Muscle of back (tissue), 13 donors: ENCODE data around the gene F8A1. TPM values are rescaled to one million over a fixed set of nuclear protein-coding genes. Genes with fewer than 3 reads are reported as not detected.
"Not testable (repeated sequence)": the region's sequence is repeated elsewhere in the genome, so short reads cannot be mapped to it uniquely, and the experiment has no call there.

Experiments used
- DNase-seq, 3 donors: peaks; one replicate each; pipeline versions ENCODE4 v3.0.0 to v3.0.0-alpha.2; 2013
- long read RNA-seq, 9 donors: transcript quantifications; one replicate each; lab custom pipeline, GENCODE V29; 2026
- polyA plus RNA-seq, 10 donors: library from polyadenylated mRNA; unstranded; fragments of 120-200 nt; gene quantifications; one replicate each; pipeline ENCODE4 v1.2.1, GENCODE V29; 2013; ENCODE audit not compliant: insufficient read length in 10 of 10

F8A1 gene
- polyA plus RNA-seq: 10 to 100 TPM in 6 of 10 donors, 1 to 10 TPM in 4; 4.7 to 21.1 (median 10.2) TPM
- long read RNA-seq, donor 1, transcript F8A1-201 (1 exons, 1,713 nt): major isoform, 10 of 10 reads
- long read RNA-seq, donor 1, partial matches to known transcripts: 0 of 10 reads
- long read RNA-seq, donor 1, other reads (novel, unspliced or antisense): 0 of 10 reads
- long read RNA-seq, donor 2, transcript F8A1-201 (1 exons, 1,713 nt): major isoform, 10 of 10 reads
- long read RNA-seq, donor 2, partial matches to known transcripts: 0 of 10 reads
- long read RNA-seq, donor 2, other reads (novel, unspliced or antisense): 0 of 10 reads
- long read RNA-seq, donor 3: 0 reads
- long read RNA-seq, donor 4, transcript F8A1-201 (1 exons, 1,713 nt): major isoform, 6 of 6 reads
- long read RNA-seq, donor 4, partial matches to known transcripts: 0 of 6 reads
- long read RNA-seq, donor 4, other reads (novel, unspliced or antisense): 0 of 6 reads
- long read RNA-seq, donor 5, transcript F8A1-201 (1 exons, 1,713 nt): major isoform, 14 of 14 reads
- long read RNA-seq, donor 5, partial matches to known transcripts: 0 of 14 reads
- long read RNA-seq, donor 5, other reads (novel, unspliced or antisense): 0 of 14 reads
- long read RNA-seq, donor 6, transcript F8A1-201 (1 exons, 1,713 nt): major isoform, 18 of 18 reads
- long read RNA-seq, donor 6, partial matches to known transcripts: 0 of 18 reads
- long read RNA-seq, donor 6, other reads (novel, unspliced or antisense): 0 of 18 reads
- long read RNA-seq, donor 7, partial matches to known transcripts: 0 of 4 reads
- long read RNA-seq, donor 7, other reads (novel, unspliced or antisense): 0 of 4 reads
- long read RNA-seq, donor 8, transcript F8A1-201 (1 exons, 1,713 nt): major isoform, 6 of 6 reads
- long read RNA-seq, donor 8, partial matches to known transcripts: 0 of 6 reads
- long read RNA-seq, donor 8, other reads (novel, unspliced or antisense): 0 of 6 reads
- long read RNA-seq, donor 9: 0 reads

DNA sequence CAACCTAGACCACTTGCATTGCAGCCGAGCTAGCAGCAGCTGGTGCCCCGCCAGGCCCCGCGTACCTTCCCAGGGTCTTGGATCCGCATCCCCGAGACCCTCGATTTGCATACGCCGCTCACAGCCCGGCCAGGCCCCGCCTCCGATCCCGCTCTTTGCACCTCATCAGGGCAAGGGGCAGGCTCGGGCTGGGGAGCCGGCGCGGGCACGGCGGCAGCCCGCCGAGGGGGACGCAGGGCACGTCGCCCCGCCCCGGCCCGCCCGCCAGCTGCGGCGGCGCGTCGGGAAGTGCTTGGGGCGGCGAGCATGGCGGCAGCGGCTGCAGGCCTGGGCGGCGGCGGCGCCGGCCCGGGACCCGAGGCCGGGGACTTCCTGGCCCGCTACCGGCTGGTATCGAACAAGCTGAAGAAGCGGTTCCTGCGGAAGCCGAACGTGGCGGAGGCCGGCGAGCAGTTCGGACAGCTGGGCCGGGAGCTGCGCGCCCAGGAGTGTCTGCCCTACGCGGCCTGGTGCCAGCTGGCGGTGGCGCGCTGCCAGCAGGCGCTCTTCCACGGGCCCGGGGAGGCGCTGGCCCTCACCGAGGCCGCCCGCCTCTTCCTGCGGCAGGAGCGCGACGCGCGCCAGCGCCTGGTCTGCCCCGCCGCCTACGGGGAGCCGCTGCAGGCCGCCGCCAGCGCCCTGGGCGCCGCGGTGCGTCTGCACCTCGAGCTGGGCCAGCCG, at the start of gene F8A1:
Gene F8A1 (plus strand): TSS at position 287 of the 720 bp plus-strand sequence. CDS start 20 bp downstream, at position 307.
- DNase-seq: not testable (repeated sequence)

- DNase-seq: peak in 2 of 3 donors; percentile 24 to 38
These were observed 45.3 kb upstream of the F8A1 start for GRCh38 chrX:154840856-154841255.

DNA sequence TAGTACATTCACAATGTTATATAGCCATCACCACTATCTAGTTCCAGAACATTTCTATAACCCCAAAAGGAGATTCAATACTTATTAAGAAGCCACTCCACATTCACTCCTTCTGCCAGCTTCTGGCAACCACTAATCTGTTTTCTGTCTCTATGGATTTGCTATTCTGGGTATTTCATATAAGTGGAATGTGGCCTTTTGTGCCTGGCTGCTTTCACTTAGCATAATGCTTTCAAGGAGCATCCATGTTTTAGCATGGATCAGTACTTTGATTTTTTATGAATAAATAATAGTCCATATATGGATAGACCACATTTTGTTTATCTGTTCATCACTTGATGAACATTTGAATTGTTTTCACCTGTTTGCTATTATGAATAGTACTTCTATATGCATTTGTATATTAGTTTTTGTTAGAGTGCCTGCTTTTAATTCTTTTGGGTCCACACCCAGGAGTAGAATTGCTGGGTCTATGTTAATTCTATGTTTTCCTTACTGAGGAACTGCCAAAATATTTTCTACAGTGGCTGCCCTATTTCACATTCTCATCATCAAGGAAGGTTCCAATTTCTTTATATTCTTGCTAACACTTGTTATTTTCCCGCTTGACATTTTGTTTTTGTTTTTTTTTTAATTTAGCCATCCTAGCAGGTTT, 35.1 kb upstream of the F8A1 start:
- DNase-seq: no peak

DNA sequence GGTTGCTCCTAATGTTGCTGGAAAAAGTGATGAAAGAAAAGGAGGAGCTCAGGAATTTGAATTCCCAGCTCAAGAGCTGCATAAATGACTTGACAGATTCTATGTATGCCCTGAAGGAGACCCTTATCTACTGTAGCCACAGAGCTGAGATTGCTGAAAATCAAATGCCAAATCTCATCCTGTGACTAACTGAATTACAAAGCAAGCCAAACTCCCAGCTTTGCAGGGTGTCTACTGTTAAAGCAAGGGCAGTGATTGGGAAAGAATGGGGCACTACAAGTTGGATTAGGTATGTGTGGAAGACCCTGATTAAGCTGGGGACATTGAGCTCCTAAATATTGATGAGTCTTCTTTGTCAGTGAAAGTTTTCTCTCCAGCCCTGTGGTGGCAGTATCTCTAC, 30.9 kb upstream of the F8A1 start:
- DNase-seq: no peak

DNA sequence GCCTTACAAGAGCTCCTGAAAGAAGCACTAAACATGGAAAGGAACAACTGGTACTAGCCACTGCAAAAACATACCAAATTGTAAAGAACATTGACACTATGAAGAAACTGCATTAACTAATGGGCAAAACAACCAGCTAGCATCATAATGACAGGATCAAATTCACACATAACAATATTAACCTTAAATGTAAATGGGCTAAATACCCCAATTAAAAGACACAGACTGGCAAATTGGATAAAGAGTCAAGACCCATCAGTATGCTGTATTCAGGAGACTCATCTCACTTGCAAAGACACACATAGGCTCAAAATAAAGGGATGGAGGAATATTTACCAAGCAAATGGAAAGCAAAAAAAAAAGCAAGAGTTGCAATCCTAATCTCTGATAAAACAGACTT, 17.6 kb upstream of the F8A1 start:
- not testable (repeated sequence) for DNase-seq

GRCh38 chrX:154873329-154873728, 12.8 kb upstream of the F8A1 start:
- DNase-seq: no peak

GRCh38 chrX:154884069-154884468, 2.1 kb upstream of the F8A1 start:
- DNase-seq: not testable (repeated sequence)

GRCh38 chrX:154885057-154885456, 1.1 kb upstream of the F8A1 start:
- DNase-seq: not testable (repeated sequence)

GRCh38 chrX:154885549-154885948, 606 bp upstream of the F8A1 start:
- not testable (repeated sequence) for DNase-seq

GRCh38 chrX:154886789-154887221, 650 bp downstream of the F8A1 start:
- not testable (repeated sequence) for DNase-seq

GRCh38 chrX:154890990-154891639, 5.0 kb downstream of the F8A1 start:
- peak in 1 of 3 donors; percentile 6 for DNase-seq

DNA sequence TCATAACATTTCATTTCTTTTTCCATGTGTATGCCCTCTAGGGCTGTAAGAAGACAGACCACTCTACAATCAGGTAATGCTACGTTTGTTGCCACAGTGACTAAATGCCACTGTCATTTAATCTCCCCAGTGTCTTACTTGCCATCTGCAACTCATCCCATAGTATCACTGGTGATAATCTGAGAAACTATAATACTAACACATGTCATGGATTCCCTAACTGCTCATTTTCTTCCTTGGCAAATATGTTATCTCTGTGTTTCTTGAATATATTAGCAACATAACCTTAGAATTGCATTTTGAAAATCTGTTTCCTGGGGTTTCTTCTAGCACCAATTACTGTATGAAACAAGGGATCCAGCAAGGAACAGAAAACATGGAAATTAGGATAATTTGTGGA, 6.1 kb downstream of the F8A1 start:
- no peak for DNase-seq

DNA sequence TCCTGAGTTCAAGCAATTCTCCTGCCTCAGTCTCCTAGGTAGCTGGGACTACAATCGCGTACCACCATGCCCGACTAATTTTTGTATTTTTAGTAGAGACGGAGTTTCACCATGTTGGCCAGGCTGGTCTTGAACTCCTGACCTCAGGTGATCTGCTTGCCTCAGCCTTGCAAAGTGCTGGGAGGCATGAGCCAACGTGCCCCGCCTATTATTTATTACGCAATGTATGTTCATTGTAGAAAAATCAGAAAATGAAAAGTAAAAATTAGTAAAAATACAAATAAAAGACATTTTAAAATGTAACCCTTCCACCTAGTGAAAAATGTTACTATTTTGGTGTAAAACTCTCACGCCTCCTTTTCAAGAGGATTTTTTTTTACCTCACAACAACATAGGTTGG, 14.2 kb downstream of the F8A1 start:
- no peak for DNase-seq

DNA sequence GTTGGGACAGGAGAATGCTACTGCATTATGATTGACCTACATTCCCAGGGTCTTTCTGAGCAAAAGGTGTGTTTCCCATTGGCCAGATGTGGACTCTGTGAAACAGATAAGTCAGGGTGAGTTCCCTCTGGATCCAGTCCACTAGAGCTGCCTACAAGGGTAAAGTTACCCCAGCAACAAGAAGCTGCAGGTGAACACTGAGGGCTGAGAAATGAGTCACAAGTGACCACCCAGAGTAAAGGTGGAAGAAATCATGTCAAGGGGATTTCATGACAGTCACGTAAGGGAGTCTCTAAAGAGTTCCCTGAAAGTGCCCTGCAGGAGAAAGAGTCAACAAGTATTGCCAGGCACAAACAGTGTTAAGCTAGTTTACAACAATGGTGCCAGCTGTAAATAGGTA, 16.3 kb downstream of the F8A1 start:
- DNase-seq: no peak

- no peak for DNase-seq
These were observed 22.7 kb downstream of the F8A1 start for GRCh38 chrX:154908821-154909220.

- DNase-seq: not testable (repeated sequence)
These were observed 23.9 kb downstream of the F8A1 start for GRCh38 chrX:154910048-154910447.

DNA sequence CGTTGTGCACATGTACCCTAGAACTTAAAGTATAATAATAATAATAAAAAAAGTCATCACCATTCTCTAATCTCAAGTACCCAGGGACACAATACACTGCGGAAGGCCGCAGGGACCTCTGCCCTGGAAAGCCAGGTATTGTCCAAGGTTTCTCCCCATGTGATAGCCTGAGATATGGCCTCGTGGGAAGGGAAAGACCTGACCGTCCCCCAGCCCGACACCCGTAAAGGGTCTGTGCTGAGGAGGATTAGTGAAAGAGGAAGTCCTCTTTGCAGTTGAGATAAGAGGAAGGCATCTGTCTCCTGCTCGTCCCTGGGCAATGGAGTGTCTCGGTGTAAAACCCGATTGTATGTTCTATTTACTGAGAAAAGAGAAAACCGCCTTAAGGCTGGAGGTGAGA, 24.4 kb downstream of the F8A1 start:
- DNase-seq: not testable (repeated sequence)

DNA sequence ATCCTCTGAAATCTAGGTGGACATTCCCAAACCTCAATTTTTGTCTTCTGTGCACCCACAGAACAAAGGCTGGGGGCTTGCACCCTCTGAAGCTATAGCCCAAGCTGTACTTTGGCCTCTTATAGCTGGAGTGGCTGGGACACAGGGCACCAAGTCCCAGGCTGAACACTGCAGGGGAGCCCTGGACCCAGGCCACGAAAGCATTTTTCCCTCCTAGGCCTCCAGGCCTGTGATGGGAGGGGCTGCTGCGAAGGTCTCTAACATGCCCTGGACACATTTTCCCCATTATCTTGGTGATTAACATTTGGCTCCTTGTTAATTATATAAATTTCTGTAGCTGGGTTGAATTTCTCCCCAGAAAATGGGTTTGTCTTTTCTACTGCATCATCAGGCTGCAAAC, 27.9 kb downstream of the F8A1 start:
- DNase-seq: no peak

DNA sequence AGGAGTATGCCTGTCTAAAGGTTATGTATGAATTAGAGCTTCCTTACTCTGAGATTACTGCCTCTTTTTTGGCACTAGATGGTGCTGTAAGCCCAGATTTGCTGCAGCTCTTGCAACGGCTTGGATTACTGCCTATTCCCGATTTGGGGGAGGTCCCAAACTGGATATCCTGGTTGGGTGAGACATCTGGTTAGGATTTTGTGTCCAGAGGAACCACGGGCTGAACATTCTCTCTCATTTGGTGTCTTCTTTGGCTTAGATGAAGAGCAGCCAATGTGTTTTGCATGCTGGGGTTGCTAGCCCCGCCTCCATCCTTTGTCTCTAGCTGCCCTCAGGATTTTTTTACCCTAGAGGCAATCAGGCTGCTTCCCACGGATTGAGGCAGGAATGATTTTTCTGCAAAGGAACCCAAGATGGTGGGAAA, 31.9 kb downstream of the F8A1 start:
- peak; percentile 66 to 82 (median 75) for DNase-seq

DNA sequence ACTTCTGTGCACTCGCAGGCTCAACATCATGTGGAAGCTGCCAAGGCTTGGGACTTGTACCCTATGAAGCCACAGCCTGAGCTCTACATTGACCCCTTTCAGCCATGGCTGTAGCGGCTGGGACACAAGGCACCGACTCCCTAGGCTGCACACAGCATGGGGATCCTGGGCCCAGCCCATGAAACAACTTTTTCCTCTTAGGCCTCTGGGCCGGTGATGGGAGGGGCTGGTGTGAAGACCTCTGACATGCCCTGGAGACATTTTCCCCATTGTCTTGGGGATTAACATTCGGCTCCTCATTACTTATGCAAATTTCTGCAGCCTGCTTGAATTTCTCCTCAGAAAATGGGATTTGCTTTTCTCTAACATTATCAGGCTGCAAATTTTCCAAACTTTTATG, 38.6 kb downstream of the F8A1 start:
- not testable (repeated sequence) for DNase-seq
